ENCODE data around the gene TOR4A. TPM values are rescaled to one million over a fixed set of nuclear protein-coding genes. Genes with fewer than 3 reads are reported as not detected.

The TOR4A gene
- total and polyA plus RNA-seq, 9 of the 15 experiments (the other 6 are each of a cell fraction or from before 2014, with no cell fraction given): 3.9 to 49.2 (median 8.8) TPM

DNA sequence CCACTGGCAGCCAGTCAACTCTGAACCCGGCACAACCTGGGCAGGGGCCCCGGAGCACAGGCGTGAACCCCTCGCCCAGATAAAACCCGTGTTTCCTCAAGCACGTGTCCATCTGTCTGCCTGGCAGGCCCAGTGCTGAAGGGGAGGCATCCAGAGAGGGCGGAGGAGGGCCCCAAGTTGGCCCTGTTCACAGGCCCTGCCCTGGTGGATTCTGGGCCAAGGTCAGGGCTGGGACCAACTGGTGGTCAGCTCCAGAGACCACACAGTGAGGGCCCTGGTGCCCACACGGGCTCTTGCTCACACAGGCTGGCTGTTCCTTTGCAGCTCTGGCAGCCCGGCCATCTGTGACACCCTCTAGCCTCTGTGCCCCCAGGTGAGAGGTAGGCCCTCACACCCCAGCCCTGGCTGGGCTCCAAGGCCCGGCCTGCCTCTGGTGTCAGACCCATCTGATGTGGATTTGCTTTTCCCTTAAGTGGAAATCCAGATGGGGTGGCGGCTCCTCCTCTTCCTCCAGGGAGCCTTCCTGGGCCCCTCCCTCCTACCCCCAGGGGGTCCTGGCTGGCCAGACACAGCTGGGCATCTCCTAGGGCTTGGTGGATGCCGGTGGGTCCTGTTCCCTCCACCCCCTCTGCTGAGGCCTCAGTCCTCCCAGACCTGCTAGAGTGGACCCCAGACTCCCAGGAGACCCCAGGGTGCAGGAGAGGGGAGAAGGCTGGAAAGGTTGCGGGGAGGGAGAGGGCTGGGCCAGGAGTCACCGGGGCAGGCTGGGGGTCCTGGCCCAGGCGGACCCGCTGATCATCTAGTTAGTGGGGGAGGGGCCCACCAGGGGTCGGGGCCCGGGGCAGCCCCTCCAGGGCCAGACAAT lies 27.0 kb upstream of the TOR4A start:
- no TSS peak for BruUV-seq (replicated peaks)
- no peak overlapping the region for H2AFZ ChIP-seq (ENCODE audit: low read depth, low read length)
- H3K9me3 ChIP-seq (replicated peaks; ENCODE audit: control insufficient read depth, insufficient read depth, low read depth, low read length): no peaks in the 10 kb centered on the region
- DNase-seq (ENCODE audit: extremely low read depth in 1 of 4, low spot score in 3 of 4) (no peak), ATAC-seq (no peak), FAIRE-seq (no peak)
- peaks cover 16% of the 10 kb centered on the region for H3K79me2 ChIP-seq (ENCODE audit: control insufficient read depth, insufficient read depth, low read length)
- in situ Hi-C loops (cut with MboI): no loop called here
- no peak overlapping the region for H3K4me2 ChIP-seq (ENCODE audit: insufficient read depth, low read length)
- H3K27me3 ChIP-seq (ENCODE audit: control insufficient read depth in 2 of 2, insufficient read depth in 2 of 2, low read length in 2 of 2): no peaks in the 10 kb centered on the region
- H3K36me3 ChIP-seq (ENCODE audit: control insufficient read depth, insufficient read depth, low read length): no peaks in the 10 kb centered on the region
- H3K4me3 ChIP-seq: no peak overlapping the region
- no peaks in the 10 kb centered on the region for H3K9me1 ChIP-seq (ENCODE audit: control insufficient read depth, insufficient read depth, low read length)
- ChIA-PET POLR2A (interaction anchor here (1.2 to 8.3 kb wide), 2 partner anchors 8 to 41 kb away, joined by 4 to 221 read pairs; partner anchors contain the start of gene TUBB4B), CTCF (ENCODE audit: low intra/inter-chr PET ratio) (no interaction called here)
- H4K20me1 ChIP-seq (replicated peaks; ENCODE audit: control insufficient read depth, insufficient read depth, low read length): no peaks in the 10 kb centered on the region; the same call in 1 of the 2 replicates
- WGBS (ENCODE audit: insufficient coverage, low coverage, missing lambda C conversion rate): 67% methylated on average over 12 of the region's 18 CpGs
- H3K9ac ChIP-seq (ENCODE audit: insufficient read depth in 1 of 2, low read depth in 2 of 2, low read length in 2 of 2): peak overlapping the region in 1 of 2 experiments; percentile 85; a peak in 2 of 4 replicates
- intact Hi-C loops (cut with micrococcal nuclease): no loop called here
- H3K27ac ChIP-seq (ENCODE audit: extremely low read depth, low read depth, low read length): no peak overlapping the region
- TF ChIP-seq, protein P1, sequence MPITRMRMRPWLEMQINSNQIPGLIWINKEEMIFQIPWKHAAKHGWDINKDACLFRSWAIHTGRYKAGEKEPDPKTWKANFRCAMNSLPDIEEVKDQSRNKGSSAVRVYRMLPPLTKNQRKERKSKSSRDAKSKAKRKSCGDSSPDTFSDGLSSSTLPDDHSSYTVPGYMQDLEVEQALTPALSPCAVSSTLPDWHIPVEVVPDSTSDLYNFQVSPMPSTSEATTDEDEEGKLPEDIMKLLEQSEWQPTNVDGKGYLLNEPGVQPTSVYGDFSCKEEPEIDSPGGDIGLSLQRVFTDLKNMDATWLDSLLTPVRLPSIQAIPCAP (CRISPR knock-in tag; IDR thresholded peaks at IDR 0.05; ENCODE audit: borderline replicate concordance): no peak
- peak; percentile 62 for TF ChIP-seq ZFP36 (IDR thresholded peaks at IDR 0.05; ENCODE audit: low read depth, low read length, partially characterized antibody)
- peak; percentile 56 for TF ChIP-seq MAX (CRISPR knock-in tag; IDR thresholded peaks at IDR 0.05)
- no peak for TF ChIP-seq MYNN (IDR thresholded peaks at IDR 0.05)
- no peak for TF ChIP-seq MYNN (CRISPR knock-in tag; IDR thresholded peaks at IDR 0.05)
- peak; percentile 28; the same call in 1 of the 2 replicates for TF ChIP-seq POLR2G (IDR thresholded peaks at IDR 0.05; ENCODE audit: low read depth, low read length)
- TF ChIP-seq ZBTB7A (IDR thresholded peaks at IDR 0.05; ENCODE audit: borderline replicate concordance, control insufficient read depth, low read depth, low read length): 0 out of 2 replicates have a peak, but pooled peaks have one; percentile 33
- peaks cover 7 to 73% of the 10 kb centered on the region in 2 experiments; a peak in 4 of 5 replicates for H3K4me1 ChIP-seq (replicated peaks in 1 of 2; ENCODE audit: control insufficient read depth in 2 of 2, insufficient read depth in 2 of 2, low read length in 2 of 2)
